ENCODE results near the gene SPOCK1. TPM values are rescaled to one million over a fixed set of nuclear protein-coding genes. Genes with fewer than 3 reads are reported as not detected.

The SPOCK1 gene
- total and polyA plus RNA-seq, 9 of the 15 experiments (the other 6 are each of a cell fraction or from before 2014, with no cell fraction given) = 0.01 to 0.35 (median 0.04) TPM; not detected in 6

GRCh38 chr5:137432376-137432775 is 66.8 kb downstream of the SPOCK1 start:
- in situ Hi-C loops (cut with MboI) = no loop called here
- 0% methylated on average over 2 of the region's 2 CpGs for WGBS (ENCODE audit: insufficient coverage, low coverage, missing lambda C conversion rate)
- Histone ChIP-seq H3K79me2 (ENCODE audit: control insufficient read depth, insufficient read depth, low read length) (no peaks in the 10 kb centered on the region), H3K27ac (ENCODE audit: extremely low read depth, low read depth, low read length) (no peak overlapping the region), H3K4me1 (replicated peaks in 1 of 2; ENCODE audit: control insufficient read depth in 2 of 2, insufficient read depth in 2 of 2, low read length in 2 of 2) (no peaks in the 10 kb centered on the region), H3K9me1 (ENCODE audit: control insufficient read depth, insufficient read depth, low read length) (no peaks in the 10 kb centered on the region), H3K4me3 (no peak overlapping the region), H3K9ac (ENCODE audit: insufficient read depth in 1 of 2, low read depth in 2 of 2, low read length in 2 of 2) (no peak overlapping the region), H3K27me3 (ENCODE audit: control insufficient read depth in 2 of 2, insufficient read depth in 2 of 2, low read length in 2 of 2) (no peaks in the 10 kb centered on the region), H4K20me1 (replicated peaks; ENCODE audit: control insufficient read depth, insufficient read depth, low read length) (no peaks in the 10 kb centered on the region), H3K36me3 (ENCODE audit: control insufficient read depth, insufficient read depth, low read length) (no peaks in the 10 kb centered on the region), H3K9me3 (replicated peaks; ENCODE audit: control insufficient read depth, insufficient read depth, low read depth, low read length) (no peaks in the 10 kb centered on the region), H2AFZ (ENCODE audit: low read depth, low read length) (no peak overlapping the region), H3K4me2 (ENCODE audit: insufficient read depth, low read length) (no peak overlapping the region)
- no peak for TF ChIP-seq SIN3A (IDR thresholded peaks at IDR 0.05; ENCODE audit: borderline replicate concordance in 2 of 2, control insufficient read depth in 1 of 2, low read depth in 2 of 2, low read length in 2 of 2)
- TF ChIP-seq ZKSCAN3 (CRISPR knock-in tag; IDR thresholded peaks at IDR 0.05) = no peak
- no peak for TF ChIP-seq CBFA2T2 (conservative IDR thresholded peaks at IDR 0.05)
- no peak for TF ChIP-seq MECOM (CRISPR knock-in tag; IDR thresholded peaks at IDR 0.05)
- no peak for TF ChIP-seq CCAR2 (IDR thresholded peaks at IDR 0.05; ENCODE audit: low read depth, low read length)
- TF ChIP-seq CXXC5 (CRISPR knock-in tag; IDR thresholded peaks at IDR 0.05) = no peak
- no peak for TF ChIP-seq BRCA1 (IDR thresholded peaks at IDR 0.05)
- TF ChIP-seq BRCA1 (CRISPR knock-in tag; IDR thresholded peaks at IDR 0.05) = no peak
- CTCF ChIA-PET (ENCODE audit: low intra/inter-chr PET ratio) = no interaction called here
- POLR2A ChIA-PET = no interaction called here
- FAIRE-seq (no peak), DNase-seq (ENCODE audit: extremely low read depth in 1 of 4, low spot score in 3 of 4) (no peak), ATAC-seq (no peak)
- BruUV-seq (replicated peaks) = no TSS peak
- intact Hi-C loops (cut with micrococcal nuclease) = no loop called here

- ChIA-PET POLR2A (no interaction called here), CTCF (ENCODE audit: low intra/inter-chr PET ratio) (no interaction called here)
- H3K4me3 ChIP-seq = no peak overlapping the region
- no peaks in the 10 kb centered on the region for H3K27me3 ChIP-seq (ENCODE audit: control insufficient read depth in 2 of 2, insufficient read depth in 2 of 2, low read length in 2 of 2)
- FAIRE-seq = no peak
- no TSS peak for BruUV-seq (replicated peaks)
- H3K9me3 ChIP-seq (replicated peaks; ENCODE audit: control insufficient read depth, insufficient read depth, low read depth, low read length) = no peaks in the 10 kb centered on the region
- 0% methylated on average over 2 of the region's 2 CpGs for WGBS (ENCODE audit: insufficient coverage, low coverage, missing lambda C conversion rate)
- no peak for ATAC-seq
- in situ Hi-C loops (cut with MboI) (no loop called here), intact Hi-C loops (cut with micrococcal nuclease) (no loop called here)
- H3K79me2 ChIP-seq (ENCODE audit: control insufficient read depth, insufficient read depth, low read length) = no peaks in the 10 kb centered on the region
- H3K4me1 ChIP-seq (replicated peaks in 1 of 2; ENCODE audit: control insufficient read depth in 2 of 2, insufficient read depth in 2 of 2, low read length in 2 of 2) = no peaks in the 10 kb centered on the region
- no peaks in the 10 kb centered on the region for H3K9me1 ChIP-seq (ENCODE audit: control insufficient read depth, insufficient read depth, low read length)
- no peak overlapping the region for H3K27ac ChIP-seq (ENCODE audit: extremely low read depth, low read depth, low read length)
- no peak for DNase-seq (ENCODE audit: extremely low read depth in 1 of 4, low spot score in 3 of 4)
- H3K9ac ChIP-seq (ENCODE audit: insufficient read depth in 1 of 2, low read depth in 2 of 2, low read length in 2 of 2) = no peak overlapping the region
- no peak overlapping the region for H3K4me2 ChIP-seq (ENCODE audit: insufficient read depth, low read length)
- H2AFZ ChIP-seq (ENCODE audit: low read depth, low read length) = no peak overlapping the region
- H4K20me1 ChIP-seq (replicated peaks; ENCODE audit: control insufficient read depth, insufficient read depth, low read length) = no peaks in the 10 kb centered on the region
- H3K36me3 ChIP-seq (ENCODE audit: control insufficient read depth, insufficient read depth, low read length) = no peaks in the 10 kb centered on the region
- TF ChIP-seq ZFP1 (CRISPR knock-in tag; IDR thresholded peaks at IDR 0.05) = no peak
- no peak for TF ChIP-seq PML (IDR thresholded peaks at IDR 0.05; ENCODE audit: low read length)
- TF ChIP-seq TCF15 (CRISPR knock-in tag; IDR thresholded peaks at IDR 0.05) = no peak
- TF ChIP-seq GATAD2A (IDR thresholded peaks at IDR 0.05) = no peak
- no peak for TF ChIP-seq KDM5B (IDR thresholded peaks at IDR 0.05; ENCODE audit: insufficient replicate concordance, low read depth, low read length)
- no peak for TF ChIP-seq TFAM (CRISPR knock-in tag; conservative IDR thresholded peaks at IDR 0.05)
- TF ChIP-seq ZNF384 (IDR thresholded peaks at IDR 0.05; ENCODE audit: low read depth, low read length) = no peak
- no peak for TF ChIP-seq CREB5 (CRISPR knock-in tag; IDR thresholded peaks at IDR 0.05)
- no peak for TF ChIP-seq ZNF695 (CRISPR knock-in tag; IDR thresholded peaks at IDR 0.05)
- TF ChIP-seq HLTF (IDR thresholded peaks at IDR 0.05) = no peak
- TF ChIP-seq ZNF12 (CRISPR knock-in tag; IDR thresholded peaks at IDR 0.05) = no peak
- TF ChIP-seq NR2F6 (CRISPR knock-in tag; IDR thresholded peaks at IDR 0.05) = no peak
Observed at GRCh38 chr5:137431051-137431450, 68.1 kb downstream of the SPOCK1 start.
